Activated CD4-positive, alpha-beta T cell treated with anti-CD3 and anti-CD28 coated beads, Interleukin-2, amount 50 U/mL, for 1 hour (primary cell): ENCODE data around the gene OPRL1.

ENCODE experiments used
- DNase-seq: peaks from one replicate; pipeline ENCODE4 v3.0.0-alpha.2; 2020

The OPRL1 gene

DNA sequence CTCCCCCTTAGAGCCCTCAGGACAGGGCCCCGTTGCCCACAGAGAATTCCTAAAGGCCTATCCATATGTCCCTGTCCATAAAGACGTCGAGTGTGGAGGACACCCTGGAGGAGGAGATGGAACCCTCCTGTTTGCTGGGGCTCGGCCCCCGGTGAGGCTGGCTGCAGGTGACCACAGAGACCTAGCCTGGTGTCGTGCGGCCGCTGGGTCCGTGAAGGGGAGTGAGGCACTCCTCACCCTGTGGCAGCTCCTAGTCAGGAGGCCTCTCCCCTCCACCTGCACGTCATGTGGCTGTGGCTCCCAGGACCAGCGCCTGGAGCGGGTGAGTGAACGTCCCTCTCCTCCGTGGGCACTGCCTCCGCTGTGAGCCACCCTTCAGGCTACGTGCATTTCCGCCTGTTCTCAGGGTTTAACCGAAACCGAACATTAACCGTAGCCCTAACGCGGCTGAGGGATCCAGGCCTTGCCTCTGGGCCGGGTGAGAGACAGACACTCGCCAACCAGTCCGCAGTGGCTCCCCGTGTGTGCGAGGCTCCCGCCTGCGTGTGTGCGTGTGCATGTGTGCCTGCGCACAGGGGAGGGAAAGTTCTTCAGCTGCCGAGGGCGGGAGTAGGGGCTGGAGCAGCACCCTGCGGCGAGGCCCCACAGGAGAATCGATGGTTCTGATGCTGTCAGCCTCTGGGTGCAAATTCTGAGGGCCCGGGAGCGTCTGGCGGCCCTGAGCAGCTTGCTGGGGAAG is 22.8 kb upstream of the OPRL1 start:
- DNase-seq, result no peak

- peak; percentile 81 for DNase-seq
Observed at GRCh38 chr20:64057628-64058498, 22.0 kb upstream of the OPRL1 start.

DNA sequence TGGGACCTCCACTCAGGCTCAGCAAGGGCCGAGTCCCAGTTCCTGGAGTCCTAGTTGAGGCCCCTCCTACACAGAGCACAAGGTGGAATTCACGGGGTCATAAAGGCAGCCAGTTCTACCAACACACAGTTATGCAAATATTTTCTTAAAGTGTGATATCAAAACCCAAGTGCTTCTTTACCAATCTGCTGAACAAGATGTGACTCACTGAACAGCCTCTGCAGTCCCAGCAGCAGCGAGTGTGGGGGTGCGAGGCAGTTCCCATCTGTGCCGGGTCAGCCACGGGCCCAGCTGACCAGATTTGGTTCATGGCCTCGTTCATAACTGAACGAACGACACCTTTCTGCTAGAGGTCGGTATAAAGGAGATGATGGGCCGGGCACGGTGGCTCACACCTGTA is 21.3 kb upstream of the OPRL1 start:
- DNase-seq, result no peak

- DNase-seq, result no peak
Observed at GRCh38 chr20:64062276-64062595, 17.6 kb upstream of the OPRL1 start.

DNA sequence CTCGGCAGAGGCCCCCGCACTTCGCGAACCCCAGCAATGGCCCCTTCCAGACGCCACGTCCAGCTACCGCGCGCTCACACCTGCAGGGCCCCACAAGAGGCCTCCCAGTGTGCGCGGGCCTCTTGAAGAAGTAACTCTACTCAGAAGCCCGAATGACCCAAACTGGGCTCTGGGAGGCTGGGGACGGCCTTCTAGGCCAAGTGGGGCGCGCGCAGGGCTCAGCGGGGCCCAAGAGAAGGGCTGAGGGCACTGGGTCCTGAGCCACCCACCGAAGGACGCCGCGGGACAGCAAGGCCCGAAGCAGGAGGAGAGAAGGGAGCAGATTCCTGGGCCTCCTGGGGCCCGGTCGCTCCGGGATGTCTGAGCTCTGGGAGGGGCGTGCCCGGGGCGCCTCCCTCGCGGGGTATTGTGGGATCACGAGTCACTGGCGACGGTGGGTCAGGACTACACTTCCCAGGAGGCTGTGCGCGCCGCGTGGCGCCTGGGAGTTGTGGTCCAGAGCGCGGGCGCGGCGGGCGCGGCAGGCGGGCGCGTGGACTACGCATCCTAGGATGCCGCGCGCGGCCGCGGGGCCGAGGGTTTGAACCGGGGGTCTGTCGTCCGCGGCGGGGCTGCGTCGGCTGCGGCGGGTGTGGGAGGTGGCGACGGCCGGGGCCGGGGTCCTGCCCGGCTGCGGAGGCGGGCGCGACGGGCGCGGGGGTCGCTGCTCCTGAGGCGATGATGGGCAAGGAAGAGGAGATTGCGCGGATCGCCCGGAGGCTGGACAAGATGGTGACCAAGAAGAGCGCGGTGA is 17.1 kb upstream of the OPRL1 start, which contains the start of gene TCEA2:
Gene TCEA2 (plus strand): TSS at position 603 of the 793 bp plus-strand sequence. CDS start 115 bp downstream, at position 718.
- DNase-seq, result peak; percentile 94

DNA sequence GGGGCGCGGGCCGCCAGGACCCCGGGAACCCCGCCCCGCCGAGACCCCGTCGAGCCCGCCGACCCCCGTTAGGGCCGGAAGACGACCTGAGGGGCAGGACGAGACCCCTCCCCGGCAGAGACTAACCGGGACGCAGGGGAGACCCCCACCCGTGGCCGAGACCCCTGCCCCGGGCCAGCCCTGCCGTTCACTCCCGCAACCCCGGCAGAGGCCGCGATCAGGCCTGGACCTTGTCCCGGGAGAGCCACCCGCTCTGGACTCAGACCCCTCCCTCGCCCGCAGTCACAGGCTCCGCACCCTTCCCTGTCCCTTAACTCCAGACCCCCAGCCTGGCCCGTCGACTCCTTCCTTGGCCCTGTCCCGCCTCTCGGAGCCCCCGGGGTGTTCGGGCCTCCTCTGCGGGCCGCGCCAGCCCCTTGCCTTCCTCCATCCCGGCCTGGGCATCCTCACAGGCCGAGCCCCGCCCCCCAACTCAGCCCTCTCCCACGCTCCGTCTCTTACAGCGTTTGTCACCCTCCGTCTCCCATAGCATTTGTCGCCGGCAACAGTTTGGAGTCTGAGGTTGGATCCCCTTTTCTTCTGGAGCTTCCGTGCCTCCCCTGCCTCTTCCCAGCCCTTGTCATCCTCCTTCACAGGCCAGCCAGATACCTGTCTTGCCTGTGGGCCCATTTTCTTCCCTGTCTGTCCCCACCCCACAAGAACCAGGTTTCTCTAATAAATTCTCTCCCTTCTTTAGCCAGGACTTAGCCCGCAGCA is 16.3 kb upstream of the OPRL1 start:
- no peak for DNase-seq

GRCh38 chr20:64064145-64064698 is 15.7 kb upstream of the OPRL1 start:
- no peak for DNase-seq

DNA sequence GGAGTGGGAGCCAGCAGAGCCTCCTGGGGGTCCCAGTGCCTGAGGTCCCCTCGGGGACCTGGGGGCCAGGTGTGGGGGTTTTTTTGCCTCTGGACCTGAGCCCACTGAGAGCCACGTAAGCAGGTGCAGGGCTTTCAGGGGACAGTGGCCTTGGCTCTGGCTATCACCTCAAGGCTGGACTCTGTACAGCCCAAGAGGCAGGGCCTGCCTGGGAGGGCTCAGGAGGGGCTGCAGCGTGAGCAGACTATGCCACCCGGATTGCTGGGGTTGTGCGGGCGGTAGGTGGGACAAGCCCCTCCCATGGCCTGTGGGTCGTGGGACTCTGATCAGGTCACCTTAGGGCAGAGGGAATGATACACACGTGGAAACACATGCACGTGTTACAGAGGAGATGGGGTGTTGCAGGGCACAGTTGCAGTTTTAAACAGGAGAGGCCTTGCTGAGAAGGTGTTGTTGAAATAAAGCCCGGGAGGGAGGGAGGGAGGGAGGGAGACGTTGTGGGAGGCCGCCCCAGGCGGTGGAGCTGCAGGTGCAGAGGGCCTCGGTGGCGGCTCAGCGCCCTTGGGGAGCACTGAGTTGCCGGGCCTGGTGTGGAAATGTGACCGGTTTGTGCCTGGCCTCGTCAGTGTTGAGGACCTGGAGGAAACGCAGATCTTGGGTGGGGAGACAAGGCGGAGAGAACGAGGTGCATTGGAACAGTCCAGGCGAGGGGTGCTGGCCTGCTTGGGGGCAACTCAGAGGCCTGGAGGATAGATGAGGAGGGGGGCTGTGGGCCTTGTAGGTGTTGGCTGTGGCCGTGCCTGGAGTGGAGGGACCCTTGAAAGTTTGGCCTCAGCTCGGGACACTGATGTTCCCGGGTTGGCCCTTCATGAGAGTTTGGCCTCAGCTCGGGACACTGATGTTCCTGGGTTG is 14.6 kb upstream of the OPRL1 start:
- no peak for DNase-seq

DNA sequence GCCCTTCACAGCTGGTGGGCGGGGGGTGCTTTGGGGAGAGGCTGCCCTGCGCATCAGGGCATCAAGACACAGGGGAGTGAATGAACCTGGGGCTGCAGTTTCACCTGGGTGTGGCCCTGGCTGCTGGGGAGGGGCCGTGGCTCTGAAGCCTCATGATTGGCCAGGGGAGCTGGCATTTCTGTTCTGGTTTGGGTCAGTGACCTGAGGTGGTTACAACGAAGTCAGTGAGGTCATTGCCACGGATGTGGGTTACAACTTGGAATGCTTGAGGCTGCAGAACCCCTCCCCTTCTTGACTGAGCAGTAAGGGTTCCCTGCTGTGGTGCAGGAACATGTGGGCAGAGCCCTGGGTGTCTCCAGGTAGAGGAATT is 13.9 kb upstream of the OPRL1 start:
- peak; percentile 39 for DNase-seq

DNA sequence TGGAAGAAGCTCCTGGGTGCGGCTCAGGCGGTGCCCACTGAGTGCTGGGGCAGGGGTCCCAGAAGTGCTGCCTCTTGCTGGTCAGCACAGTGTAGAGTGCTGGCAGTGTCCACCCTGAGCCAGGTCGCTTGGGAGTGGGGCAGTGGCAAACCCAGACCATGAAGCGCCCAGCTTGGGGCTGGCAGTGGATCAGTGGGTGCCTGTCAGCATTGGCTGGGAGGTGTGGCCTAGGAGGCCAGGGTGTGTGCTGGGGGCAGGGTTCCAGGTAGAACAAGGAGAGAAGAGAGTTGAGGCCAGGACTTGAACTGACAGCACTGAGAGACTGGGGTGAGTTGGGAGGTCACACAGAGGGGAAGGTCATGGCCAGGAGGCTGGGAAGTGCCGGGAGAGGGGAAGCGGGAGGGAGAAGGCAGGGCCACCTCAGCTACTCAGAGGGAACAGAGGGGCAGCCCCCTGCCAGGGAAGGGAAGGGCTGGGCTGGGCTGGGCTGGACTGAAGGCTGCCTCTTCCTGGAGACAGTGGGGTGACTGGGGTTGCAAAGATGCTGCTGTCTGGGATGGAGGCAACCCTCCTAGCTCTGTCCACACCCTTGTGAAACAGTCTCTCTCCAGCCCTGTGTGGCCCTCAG is 12.8 kb upstream of the OPRL1 start:
- no peak for DNase-seq

DNA sequence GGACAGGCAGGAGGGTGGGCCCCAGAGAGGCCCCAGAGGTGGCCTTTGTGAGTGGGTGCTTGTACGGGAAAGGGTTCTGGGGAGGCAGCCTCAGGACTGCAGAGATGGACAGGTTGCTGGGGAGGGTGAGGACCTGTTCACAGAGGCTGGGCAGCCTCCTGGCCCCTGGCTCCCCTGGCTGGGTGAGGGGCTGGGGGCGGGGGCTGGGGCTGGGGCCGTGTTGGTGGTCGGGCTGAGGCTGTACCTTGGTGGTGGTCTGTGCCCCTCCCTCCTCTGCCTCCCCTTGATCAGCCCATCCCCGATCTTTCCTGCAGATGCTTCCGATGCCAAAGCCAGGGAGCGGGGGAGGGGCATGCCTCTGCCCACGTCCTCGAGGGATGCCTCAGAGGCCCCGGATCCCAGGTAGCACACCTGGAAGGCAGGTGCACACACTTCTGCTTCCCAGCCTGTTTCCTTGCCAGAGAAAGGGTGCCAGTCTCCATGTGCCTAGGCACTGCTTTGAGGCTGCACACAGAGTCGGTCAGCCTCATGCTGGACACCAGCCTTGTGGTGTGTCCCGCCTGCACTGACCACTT is 12.1 kb upstream of the OPRL1 start:
- no peak for DNase-seq

DNA sequence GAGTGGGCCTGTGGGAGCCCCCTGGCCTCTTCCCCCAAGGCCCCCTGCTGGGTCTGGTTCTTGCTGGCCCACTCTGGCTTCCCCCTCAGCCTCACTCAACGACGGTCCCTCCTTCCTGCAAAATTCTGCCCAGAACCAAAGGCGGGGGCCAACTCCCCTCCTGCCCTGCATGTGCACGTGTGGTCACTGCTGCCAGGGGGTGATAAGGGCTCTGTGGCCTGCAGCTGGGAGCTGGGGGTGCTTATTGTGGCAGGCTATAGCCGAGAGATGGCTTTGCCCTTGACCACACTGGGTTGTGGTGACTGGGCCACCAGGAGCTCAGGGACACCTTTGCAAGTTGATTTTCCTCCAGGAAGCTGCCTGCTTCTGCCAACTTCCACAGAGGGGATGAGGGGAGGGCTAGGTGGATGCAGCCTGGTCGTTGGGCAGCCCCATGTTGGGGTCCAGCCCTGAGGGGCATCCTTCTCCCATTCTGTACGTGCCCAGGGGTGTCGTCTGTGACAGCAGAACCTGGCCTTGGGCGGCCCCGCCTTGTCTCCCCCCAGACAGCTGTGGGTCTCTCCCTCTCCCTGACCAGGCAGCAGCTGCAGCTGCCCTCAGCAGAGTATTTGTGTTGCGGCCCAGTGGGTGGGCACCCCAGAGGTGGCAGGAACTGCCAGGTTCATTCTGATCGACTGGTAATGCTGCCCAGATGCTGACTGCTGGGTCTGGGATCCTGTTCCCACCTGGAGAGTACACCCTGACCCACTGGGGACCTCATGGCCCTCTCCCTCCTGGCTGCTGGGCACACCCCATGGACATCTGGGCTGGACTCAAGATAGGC is 11.3 kb upstream of the OPRL1 start:
- DNase-seq, result no peak

- DNase-seq, result no peak
Observed at GRCh38 chr20:64069209-64069613, 10.7 kb upstream of the OPRL1 start.

DNA sequence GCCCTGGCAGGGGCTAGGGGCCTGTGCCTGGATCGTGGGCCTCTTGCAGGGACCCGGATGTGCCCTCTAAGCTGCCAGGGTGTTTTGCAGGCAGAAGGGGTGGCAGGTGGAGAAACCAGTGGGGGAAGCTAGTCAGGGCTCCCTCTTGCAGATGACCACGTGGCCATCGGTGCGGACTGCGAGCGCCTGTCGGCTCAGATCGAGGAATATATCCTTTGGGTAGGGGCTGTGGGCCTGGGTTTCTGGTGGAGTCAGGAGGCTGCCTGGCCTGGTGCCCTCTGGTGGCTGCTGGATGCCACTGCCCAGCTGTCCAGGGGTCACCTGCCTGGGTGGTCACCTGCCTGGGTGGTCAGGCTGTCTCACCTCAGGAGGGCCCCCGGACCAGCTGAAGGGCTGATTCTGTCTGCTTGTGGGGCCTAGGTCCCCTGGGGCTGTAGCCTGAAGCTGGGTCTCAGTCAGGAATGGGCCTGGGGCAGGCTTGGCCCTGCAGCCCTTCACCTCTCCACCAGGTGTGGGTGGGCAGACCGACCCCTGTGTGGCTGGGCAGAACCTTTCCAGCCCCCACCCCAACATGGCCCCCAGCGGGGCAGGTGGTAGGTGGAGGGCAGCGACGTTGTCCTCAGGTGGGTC is 10.2 kb upstream of the OPRL1 start:
- no peak for DNase-seq

GRCh38 chr20:64070244-64070993 is 9.5 kb upstream of the OPRL1 start:
- no peak for DNase-seq

- no peak for DNase-seq
Observed at GRCh38 chr20:64071341-64072332, 8.2 kb upstream of the OPRL1 start.

GRCh38 chr20:64072498-64073063 is 7.3 kb upstream of the OPRL1 start:
- DNase-seq, result no peak
